H9 (cell line): ENCODE results near the gene ERFL. TPM values are rescaled to one million over a fixed set of nuclear protein-coding genes. Genes with fewer than 3 reads are reported as not detected.

Source experiments
- DNase-seq: peaks from one replicate; pipeline ENCODE4 v3.0.0-alpha.2; 2017
- H2AFZ ChIP-seq: one replicate; pipeline ENCODE4 v1.6.1; 2013; ENCODE audit warnings: mild to moderate bottlenecking, low read length, control low read depth, moderate library complexity
- H2AK5ac ChIP-seq: 2 replicates; pipeline ENCODE4 v1.6.1; 2013; ENCODE audit warnings: low read length, control low read depth, mixed read lengths; ENCODE audit not compliant: insufficient read length
- H2BK120ac ChIP-seq: one replicate; pipeline ENCODE4 v1.6.1; 2013; ENCODE audit warnings: low read depth, mild to moderate bottlenecking, low read length, control low read depth, inconsistent platforms; ENCODE audit not compliant: poor library complexity, severe bottlenecking
- H2BK12ac ChIP-seq: 2 replicates; pipeline ENCODE4 v1.6.1; 2013; ENCODE audit warnings: low read length, control low read depth, mixed read lengths, low read depth; ENCODE audit not compliant: insufficient read length
- H2BK15ac ChIP-seq: 2 replicates; pipeline ENCODE4 v1.6.1; 2013; ENCODE audit warnings: low read depth, low read length, control low read depth
- H2BK20ac ChIP-seq: one replicate; pipeline ENCODE4 v1.6.1; 2013; ENCODE audit warnings: low read depth, mild to moderate bottlenecking, low read length, control low read depth, inconsistent platforms; ENCODE audit not compliant: poor library complexity, severe bottlenecking
- H2BK5ac ChIP-seq: 2 replicates; pipeline ENCODE4 v1.6.1; 2013; ENCODE audit warnings: low read length, control low read depth, mixed read lengths; ENCODE audit not compliant: insufficient read length
- H3K14ac ChIP-seq: 2 replicates; pipeline ENCODE4 v1.6.1; 2013; ENCODE audit warnings: low read length, control low read depth; ENCODE audit not compliant: insufficient read depth
- H3K18ac ChIP-seq: 2 replicates; pipeline ENCODE4 v1.6.1; 2013; ENCODE audit warnings: low read depth, mild to moderate bottlenecking, mixed read lengths, low read length, control low read depth; ENCODE audit not compliant: insufficient read length
- H3K23ac ChIP-seq: 2 replicates; pipeline ENCODE4 v1.6.1; 2013; ENCODE audit warnings: low read length, control low read depth, mixed read lengths, low read depth; ENCODE audit not compliant: insufficient read length
- H3K23me2 ChIP-seq: 2 replicates; pipeline ENCODE4 v1.6.1; 2013; ENCODE audit warnings: low read depth, mild to moderate bottlenecking, mixed read lengths, low read length, control low read depth; ENCODE audit not compliant: insufficient read length, poor library complexity, severe bottlenecking
- H3K27ac ChIP-seq: 2 replicates; pipeline ENCODE4 v1.5.1; 2013; ENCODE audit warnings: low read length, control low read depth, mixed read lengths, low read depth; ENCODE audit not compliant: insufficient read length
- H3K27me3 ChIP-seq: 2 replicates; pipeline ENCODE4 v1.6.1; 2013; ENCODE audit warnings: low read length, control low read depth, inconsistent platforms; ENCODE audit not compliant: insufficient read depth
- H3K4ac ChIP-seq: 2 replicates; pipeline ENCODE4 v1.6.1; 2013; ENCODE audit warnings: low read depth, mild to moderate bottlenecking, control low read depth, inconsistent platforms, low read length, moderate library complexity
- H3K4me1 ChIP-seq: 2 replicates; pipeline ENCODE4 v1.6.1; 2013; ENCODE audit warnings: low read length, control low read depth, inconsistent platforms; ENCODE audit not compliant: insufficient read depth
- H3K4me2 ChIP-seq: 2 replicates; pipeline ENCODE4 v1.6.1; 2013; ENCODE audit warnings: low read length, control low read depth, mixed read lengths; ENCODE audit not compliant: insufficient read length, insufficient read depth
- H3K56ac ChIP-seq: 2 replicates; pipeline ENCODE4 v1.6.1; 2013; ENCODE audit warnings: low read depth, mild to moderate bottlenecking, mixed read lengths, low read length, control low read depth; ENCODE audit not compliant: insufficient read length
- H3K79me1 ChIP-seq: 2 replicates; pipeline ENCODE4 v1.6.1; 2013; ENCODE audit warnings: low read depth, mild to moderate bottlenecking, moderate library complexity, low read length, control low read depth, inconsistent platforms; ENCODE audit not compliant: insufficient read depth, poor library complexity, severe bottlenecking
- H3K79me2 ChIP-seq: 2 replicates; pipeline ENCODE4 v1.6.1; 2013; ENCODE audit warnings: low read length, control low read depth, inconsistent platforms; ENCODE audit not compliant: insufficient read depth
- H3K9ac ChIP-seq: 2 replicates; pipeline ENCODE4 v1.6.1; 2013; ENCODE audit warnings: low read length, control low read depth, mixed read lengths; ENCODE audit not compliant: insufficient read length; ENCODE audit errors: extremely low read depth
- H3K9me3 ChIP-seq: one replicate; pipeline ENCODE4 v1.6.1; 2013; ENCODE audit warnings: low read depth, low read length, inconsistent platforms; ENCODE audit not compliant: control insufficient read depth
- H3T11ph ChIP-seq: one replicate; pipeline ENCODE4 v1.6.1; 2013; ENCODE audit warnings: mild to moderate bottlenecking, low read length, control low read depth, inconsistent platforms
- H4K20me1 ChIP-seq: one replicate; pipeline ENCODE4 v1.6.1; 2013; ENCODE audit not compliant: control insufficient read depth, insufficient read length, insufficient read depth
- H4K5ac ChIP-seq: 2 replicates; pipeline ENCODE4 v1.6.1; 2013; ENCODE audit warnings: low read depth, mild to moderate bottlenecking, mixed read lengths, low read length, control low read depth; ENCODE audit not compliant: insufficient read length
- H4K8ac ChIP-seq: replicated peaks from 2 replicates; pipeline ENCODE4 v1.6.1; 2013; ENCODE audit warnings: low read length, control low read depth, mixed read lengths, low read depth; ENCODE audit not compliant: insufficient read length
- H4K91ac ChIP-seq: 2 replicates; pipeline ENCODE4 v1.6.1; 2013; ENCODE audit warnings: low read depth, mild to moderate bottlenecking, moderate library complexity, mixed read lengths, low read length, control low read depth; ENCODE audit not compliant: insufficient read length
- H3K27ac Mint-ChIP-seq, 3 experiments: 2 replicates in 2 of 3; 3 replicates in 1 of 3; pipeline ENCODE4 v1.8.0; 2020 to 2021; ENCODE audit warnings: mixed read lengths in 3 of 3, mild to moderate bottlenecking in 1 of 3, moderate library complexity in 1 of 3
- H3K27me3 Mint-ChIP-seq: 2 replicates; pipeline ENCODE4 v1.8.0; 2021; ENCODE audit warnings: low read depth, mild to moderate bottlenecking, moderate library complexity, mixed read lengths
- H3K36me3 Mint-ChIP-seq, 3 experiments: 2 replicates in 2 of 3; 3 replicates in 1 of 3; pipeline ENCODE4 v1.8.0; 2020 to 2021; ENCODE audit warnings: low read depth in 3 of 3, mixed read lengths in 3 of 3; ENCODE audit not compliant: insufficient read depth in 1 of 3
- H3K4me1 Mint-ChIP-seq, 2 experiments: 2 replicates each; pipeline ENCODE4 v1.8.0; 2020; ENCODE audit warnings: mixed read lengths in 2 of 2
- H3K4me3 Mint-ChIP-seq, 2 experiments: 2 replicates in 1 of 2; 3 replicates in 1 of 2; pipeline ENCODE4 v1.8.0; 2020 to 2021; ENCODE audit warnings: mild to moderate bottlenecking in 2 of 2, mixed read lengths in 2 of 2, moderate library complexity in 1 of 2
- H3K9me3 Mint-ChIP-seq, 2 experiments: 2 replicates in 1 of 2; 3 replicates in 1 of 2; pipeline ENCODE4 v1.8.0; 2020; ENCODE audit warnings: mild to moderate bottlenecking in 2 of 2, mixed read lengths in 2 of 2, moderate library complexity in 1 of 2
- CTCF ChIP-seq: fragments of 200-600 bp; sonication (generic); conservative IDR thresholded peaks from 3 replicates; pipeline ENCODE4 v1.8.0; 2021; ENCODE audit warnings: antibody characterized with exemption, mild to moderate bottlenecking
- WGBS: extraction: QIAGEN DNeasy Blood & Tissue Kit; methylation state at CpG from one replicate; pipeline ENCODE4 v1.1.7; 2013; ENCODE audit warnings: missing lambda C conversion rate, low lambda C conversion rate, mixed read lengths; ENCODE audit not compliant: insufficient read length; ENCODE audit errors: extremely low coverage; 5-methylcytosine and 5-hydroxymethylcytosine counted together
- total RNA-seq: library from RNA; stranded (reverse); gene quantifications from 2 replicates; pipeline ENCODE4 v1.2.1, GENCODE V29; 2021

Gene ERFL
- total RNA-seq, 1 experiment from 2014 or later: 0.22 TPM

GRCh38 chr19:41902594-41902993 is 25.7 kb downstream of the ERFL start:
- Histone ChIP-seq H3K9me3 (no peaks in the 10 kb centered on the region), H3K27me3 (no peaks in the 10 kb centered on the region), H4K20me1 (no peaks in the 10 kb centered on the region), H2BK5ac (no peak overlapping the region), H2BK120ac (no peak overlapping the region), H2AFZ (no peak overlapping the region), H3T11ph (no peak overlapping the region), H2BK15ac (no peak overlapping the region), H2AK5ac (no peak overlapping the region), H3K23me2 (no peaks in the 10 kb centered on the region), H2BK20ac (no peak overlapping the region), H4K91ac (no peak overlapping the region), H3K4me2 (no peak overlapping the region), H3K9ac (no peak overlapping the region), H3K56ac (no peak overlapping the region), H4K5ac (no peak overlapping the region), H3K14ac (no peak overlapping the region), H3K4me1 (no peaks in the 10 kb centered on the region), H4K8ac (no peak overlapping the region), H3K18ac (no peak overlapping the region), H3K79me2 (no peaks in the 10 kb centered on the region), H3K4ac (no peak overlapping the region), H3K79me1 (no peaks in the 10 kb centered on the region), H3K27ac (no peak overlapping the region), H2BK12ac (no peak overlapping the region), H3K23ac (no peak overlapping the region)
- Mint-ChIP-seq H3K36me3 (peaks cover 19 to 74% (median 63%) of the 10 kb centered on the region in 3 experiments; a peak in 6 of 7 replicates), H3K4me3 (no peak overlapping the region), H3K27me3 (peaks cover 2% of the 10 kb centered on the region; the same call in 1 of the 2 replicates), H3K27ac (no peak overlapping the region), H3K9me3 (no peaks in the 10 kb centered on the region), H3K4me1 (peaks cover 0 to 16% of the 10 kb centered on the region in 2 experiments; a peak in 2 of 4 replicates)
- no CpG with 5 or more reads among the region's 17 CpGs for WGBS
- no peak for TF ChIP-seq CTCF
- no peak for DNase-seq
